AG04450 (cell line): ENCODE measurements around the gene ADAMTS2. TPM values are rescaled to one million over a fixed set of nuclear protein-coding genes. Genes with fewer than 3 reads are reported as not detected.

Source experiments
- CTCF ChIA-PET: fragments of 300-600, 350-600 bp; formaldehyde crosslinking; extraction: SDS; loops from one replicate; lab custom pipeline; 2022; ENCODE audit warnings: antibody characterized with exemption, inconsistent platforms; lab: Charles Lee
- POLR2A ChIA-PET: fragments of 350-600 bp; formaldehyde crosslinking; extraction: SDS; loops from one replicate; lab custom pipeline; 2021; ENCODE audit warnings: antibody characterized with exemption, inconsistent platforms; lab: Yijun Ruan, JAX
- DNase-seq: peaks from one replicate; pipeline ENCODE4 v3.0.0-alpha.2; 2011; ENCODE audit warnings: low read depth, low spot score
- H3K27ac ChIP-seq: one replicate; pipeline ENCODE4 v1.5.1; 2012; ENCODE audit warnings: low read depth, low read length, control low read depth
- H3K27me3 ChIP-seq: one replicate; pipeline ENCODE4 v1.6.0; 2012; ENCODE audit warnings: low read length; ENCODE audit not compliant: control insufficient read depth, insufficient read depth
- H3K4me3 ChIP-seq: 2 replicates; pipeline ENCODE4 v1.5.1; 2011; ENCODE audit warnings: mild to moderate bottlenecking, low read depth, low read length, control low read depth
- H3K9me3 ChIP-seq: 2 replicates; pipeline ENCODE4 v1.5.1; 2012; ENCODE audit warnings: low read length; ENCODE audit not compliant: control insufficient read depth, insufficient read depth
- CTCF ChIP-seq: IDR thresholded peaks from 2 replicates; pipeline ENCODE4 v1.5.1; 2011; ENCODE audit warnings: low read depth, low read length, control low read depth, inconsistent platforms
- polyA plus RNA-seq: library from polyadenylated mRNA; depleted of rRNA; stranded (reverse); fragments of >200 nt; gene quantifications from 2 replicates; pipeline ENCODE4 v1.2.3, GENCODE V29; 2011

Gene ADAMTS2
- polyA plus RNA-seq, 1 experiment = 22.6 TPM

- ChIA-PET POLR2A (no interaction called here), CTCF (no interaction called here)
- peak overlapping the region; percentile 11 for H3K27ac ChIP-seq
- DNase-seq = no peak
- H3K9me3 ChIP-seq = peaks cover 13% of the 10 kb centered on the region; the same call in 1 of the 2 replicates
- H3K27me3 ChIP-seq = no peaks in the 10 kb centered on the region
- H3K4me3 ChIP-seq = no peak overlapping the region
- TF ChIP-seq CTCF = no peak
These were observed 28.1 kb upstream of the ADAMTS2 start for GRCh38 chr5:179373101-179373934.

GRCh38 chr5:179371681-179372680, 26.7 kb upstream of the ADAMTS2 start:
- CTCF ChIA-PET = no interaction called here
- Histone ChIP-seq H3K9me3 (peaks cover 17% of the 10 kb centered on the region; the same call in 1 of the 2 replicates), H3K4me3 (no peak overlapping the region), H3K27ac (no peak overlapping the region), H3K27me3 (no peaks in the 10 kb centered on the region)
- POLR2A ChIA-PET = no interaction called here
- no peak for DNase-seq
- TF ChIP-seq CTCF = no peak

GRCh38 chr5:179371121-179371510, 25.9 kb upstream of the ADAMTS2 start:
- DNase-seq = no peak
- no peaks in the 10 kb centered on the region for H3K27me3 ChIP-seq
- ChIA-PET CTCF (no interaction called here), POLR2A (no interaction called here)
- peaks cover 13% of the 10 kb centered on the region; the same call in 1 of the 2 replicates for H3K9me3 ChIP-seq
- no peak overlapping the region for H3K27ac ChIP-seq
- TF ChIP-seq CTCF = no peak
- H3K4me3 ChIP-seq = no peak overlapping the region

- Histone ChIP-seq H3K4me3 (no peak overlapping the region), H3K27ac (no peak overlapping the region), H3K9me3 (peaks cover 13% of the 10 kb centered on the region; the same call in 1 of the 2 replicates), H3K27me3 (no peaks in the 10 kb centered on the region)
- DNase-seq = no peak
- ChIA-PET CTCF (interaction anchor here (0.6 kb wide), 1 partner anchor 63 kb away, joined by 4 read pairs; no protein-coding TSS in a partner anchor), POLR2A (no interaction called here)
- TF ChIP-seq CTCF = no peak
These were observed 25.3 kb upstream of the ADAMTS2 start for GRCh38 chr5:179370490-179371120.
